ENCODE measurements around the gene CIDEA.
A peak's percentile ranks its signal among the peaks of the same experiment; 100 is the strongest.

The CIDEA gene

DNA sequence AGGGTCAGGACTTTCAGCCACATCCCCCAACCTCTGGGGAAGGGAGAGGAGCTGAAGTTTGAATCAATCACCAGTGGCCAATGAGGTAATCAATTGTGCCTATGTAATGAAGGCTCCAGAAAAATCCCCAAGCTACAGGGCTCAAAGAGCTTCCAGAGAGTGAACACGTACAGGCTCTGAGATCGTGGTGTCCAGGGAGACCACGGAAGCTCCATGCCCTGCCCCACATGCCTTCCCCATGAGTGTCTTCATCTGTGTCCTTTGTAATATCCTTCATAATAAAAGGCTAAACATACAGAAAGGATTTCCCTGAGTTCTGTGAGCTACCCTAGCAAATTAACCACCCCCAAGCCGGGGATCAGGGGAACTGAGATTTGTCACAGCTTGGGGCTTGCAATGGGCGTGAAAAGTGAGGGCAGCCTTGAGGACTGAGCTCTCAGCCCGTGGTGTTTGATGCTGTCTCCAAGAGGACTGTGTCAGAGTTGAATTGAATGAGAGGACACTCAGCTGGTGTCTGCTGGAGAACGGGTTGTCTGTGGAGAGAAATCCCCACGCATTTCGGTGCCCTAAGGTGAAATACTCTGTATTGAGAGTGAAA, 28.4 kb downstream of the CIDEA start:
- no peak for TF ChIP-seq ZFP30 (CRISPR knock-in tag; IDR thresholded peaks at IDR 0.05)
- TF ChIP-seq PPARA (CRISPR knock-in tag; IDR thresholded peaks at IDR 0.05; ENCODE audit: borderline replicate concordance) = no peak
- no peak for TF ChIP-seq GLIS3 (CRISPR knock-in tag; IDR thresholded peaks at IDR 0.05)
- ATAC-seq = peak; percentile 74

DNA sequence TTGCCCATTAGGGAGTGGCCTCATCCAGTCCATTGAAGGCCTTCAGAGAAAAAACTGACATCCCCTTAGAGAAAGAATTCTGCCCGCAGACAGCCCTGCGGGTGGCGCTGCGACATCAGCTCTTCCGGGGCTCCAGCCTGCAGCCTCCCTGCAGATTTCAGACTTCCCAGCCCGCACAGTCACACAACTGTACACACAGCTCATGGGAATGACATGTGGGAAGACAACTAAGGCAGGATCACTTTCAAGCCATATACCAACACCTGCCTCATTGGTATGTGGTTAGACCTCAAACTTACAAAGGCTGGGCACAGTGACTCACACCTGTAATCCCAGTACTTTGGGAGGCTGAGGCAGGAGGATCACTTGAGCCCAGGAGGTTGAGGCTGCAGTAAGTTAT, 29.1 kb downstream of the CIDEA start:
- ATAC-seq = 0 out of 3 replicates have a peak, but pooled peaks have one; percentile 9
- TF ChIP-seq, protein P1, sequence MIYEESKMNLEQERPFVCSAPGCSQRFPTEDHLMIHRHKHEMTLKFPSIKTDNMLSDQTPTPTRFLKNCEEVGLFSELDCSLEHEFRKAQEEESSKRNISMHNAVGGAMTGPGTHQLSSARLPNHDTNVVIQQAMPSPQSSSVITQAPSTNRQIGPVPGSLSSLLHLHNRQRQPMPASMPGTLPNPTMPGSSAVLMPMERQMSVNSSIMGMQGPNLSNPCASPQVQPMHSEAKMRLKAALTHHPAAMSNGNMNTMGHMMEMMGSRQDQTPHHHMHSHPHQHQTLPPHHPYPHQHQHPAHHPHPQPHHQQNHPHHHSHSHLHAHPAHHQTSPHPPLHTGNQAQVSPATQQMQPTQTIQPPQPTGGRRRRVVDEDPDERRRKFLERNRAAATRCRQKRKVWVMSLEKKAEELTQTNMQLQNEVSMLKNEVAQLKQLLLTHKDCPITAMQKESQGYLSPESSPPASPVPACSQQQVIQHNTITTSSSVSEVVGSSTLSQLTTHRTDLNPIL (CRISPR knock-in tag; IDR thresholded peaks at IDR 0.05; ENCODE audit: low read depth) = no peak
- TF ChIP-seq ARNTL (CRISPR knock-in tag; IDR thresholded peaks at IDR 0.05; ENCODE audit: borderline replicate concordance, low read depth) (no peak), PPARA (CRISPR knock-in tag; IDR thresholded peaks at IDR 0.05; ENCODE audit: borderline replicate concordance) (no peak), ZNF70 (CRISPR knock-in tag; IDR thresholded peaks at IDR 0.05) (no peak), BACH2 (CRISPR knock-in tag; IDR thresholded peaks at IDR 0.05; ENCODE audit: borderline replicate concordance) (no peak), TCF4 (CRISPR knock-in tag; IDR thresholded peaks at IDR 0.05; ENCODE audit: borderline replicate concordance) (no peak), OSR1 (CRISPR knock-in tag; IDR thresholded peaks at IDR 0.05) (no peak), SNAI2 (CRISPR knock-in tag; IDR thresholded peaks at IDR 0.05) (no peak), RARB (CRISPR knock-in tag; IDR thresholded peaks at IDR 0.05) (no peak)
- TF ChIP-seq, protein P2, sequence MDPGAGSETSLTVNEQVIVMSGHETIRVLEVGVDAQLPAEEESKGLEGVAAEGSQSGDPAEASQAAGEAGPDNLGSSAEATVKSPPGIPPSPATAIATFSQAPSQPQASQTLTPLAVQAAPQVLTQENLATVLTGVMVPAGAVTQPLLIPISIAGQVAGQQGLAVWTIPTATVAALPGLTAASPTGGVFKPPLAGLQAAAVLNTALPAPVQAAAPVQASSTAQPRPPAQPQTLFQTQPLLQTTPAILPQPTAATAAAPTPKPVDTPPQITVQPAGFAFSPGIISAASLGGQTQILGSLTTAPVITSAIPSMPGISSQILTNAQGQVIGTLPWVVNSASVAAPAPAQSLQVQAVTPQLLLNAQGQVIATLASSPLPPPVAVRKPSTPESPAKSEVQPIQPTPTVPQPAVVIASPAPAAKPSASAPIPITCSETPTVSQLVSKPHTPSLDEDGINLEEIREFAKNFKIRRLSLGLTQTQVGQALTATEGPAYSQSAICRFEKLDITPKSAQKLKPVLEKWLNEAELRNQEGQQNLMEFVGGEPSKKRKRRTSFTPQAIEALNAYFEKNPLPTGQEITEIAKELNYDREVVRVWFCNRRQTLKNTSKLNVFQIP (CRISPR knock-in tag; IDR thresholded peaks at IDR 0.05; ENCODE audit: borderline replicate concordance, low read depth) = no peak
- TF ChIP-seq, protein P3, sequence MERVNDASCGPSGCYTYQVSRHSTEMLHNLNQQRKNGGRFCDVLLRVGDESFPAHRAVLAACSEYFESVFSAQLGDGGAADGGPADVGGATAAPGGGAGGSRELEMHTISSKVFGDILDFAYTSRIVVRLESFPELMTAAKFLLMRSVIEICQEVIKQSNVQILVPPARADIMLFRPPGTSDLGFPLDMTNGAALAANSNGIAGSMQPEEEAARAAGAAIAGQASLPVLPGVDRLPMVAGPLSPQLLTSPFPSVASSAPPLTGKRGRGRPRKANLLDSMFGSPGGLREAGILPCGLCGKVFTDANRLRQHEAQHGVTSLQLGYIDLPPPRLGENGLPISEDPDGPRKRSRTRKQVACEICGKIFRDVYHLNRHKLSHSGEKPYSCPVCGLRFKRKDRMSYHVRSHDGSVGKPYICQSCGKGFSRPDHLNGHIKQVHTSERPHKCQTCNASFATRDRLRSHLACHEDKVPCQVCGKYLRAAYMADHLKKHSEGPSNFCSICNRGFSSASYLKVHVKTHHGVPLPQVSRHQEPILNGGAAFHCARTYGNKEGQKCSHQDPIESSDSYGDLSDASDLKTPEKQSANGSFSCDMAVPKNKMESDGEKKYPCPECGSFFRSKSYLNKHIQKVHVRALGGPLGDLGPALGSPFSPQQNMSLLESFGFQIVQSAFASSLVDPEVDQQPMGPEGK (CRISPR knock-in tag; IDR thresholded peaks at IDR 0.05; ENCODE audit: borderline replicate concordance) = no peak
- TF ChIP-seq, protein P4, sequence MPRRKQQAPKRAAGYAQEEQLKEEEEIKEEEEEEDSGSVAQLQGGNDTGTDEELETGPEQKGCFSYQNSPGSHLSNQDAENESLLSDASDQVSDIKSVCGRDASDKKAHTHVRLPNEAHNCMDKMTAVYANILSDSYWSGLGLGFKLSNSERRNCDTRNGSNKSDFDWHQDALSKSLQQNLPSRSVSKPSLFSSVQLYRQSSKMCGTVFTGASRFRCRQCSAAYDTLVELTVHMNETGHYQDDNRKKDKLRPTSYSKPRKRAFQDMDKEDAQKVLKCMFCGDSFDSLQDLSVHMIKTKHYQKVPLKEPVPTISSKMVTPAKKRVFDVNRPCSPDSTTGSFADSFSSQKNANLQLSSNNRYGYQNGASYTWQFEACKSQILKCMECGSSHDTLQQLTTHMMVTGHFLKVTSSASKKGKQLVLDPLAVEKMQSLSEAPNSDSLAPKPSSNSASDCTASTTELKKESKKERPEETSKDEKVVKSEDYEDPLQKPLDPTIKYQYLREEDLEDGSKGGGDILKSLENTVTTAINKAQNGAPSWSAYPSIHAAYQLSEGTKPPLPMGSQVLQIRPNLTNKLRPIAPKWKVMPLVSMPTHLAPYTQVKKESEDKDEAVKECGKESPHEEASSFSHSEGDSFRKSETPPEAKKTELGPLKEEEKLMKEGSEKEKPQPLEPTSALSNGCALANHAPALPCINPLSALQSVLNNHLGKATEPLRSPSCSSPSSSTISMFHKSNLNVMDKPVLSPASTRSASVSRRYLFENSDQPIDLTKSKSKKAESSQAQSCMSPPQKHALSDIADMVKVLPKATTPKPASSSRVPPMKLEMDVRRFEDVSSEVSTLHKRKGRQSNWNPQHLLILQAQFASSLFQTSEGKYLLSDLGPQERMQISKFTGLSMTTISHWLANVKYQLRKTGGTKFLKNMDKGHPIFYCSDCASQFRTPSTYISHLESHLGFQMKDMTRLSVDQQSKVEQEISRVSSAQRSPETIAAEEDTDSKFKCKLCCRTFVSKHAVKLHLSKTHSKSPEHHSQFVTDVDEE (CRISPR knock-in tag; IDR thresholded peaks at IDR 0.05) = no peak

DNA sequence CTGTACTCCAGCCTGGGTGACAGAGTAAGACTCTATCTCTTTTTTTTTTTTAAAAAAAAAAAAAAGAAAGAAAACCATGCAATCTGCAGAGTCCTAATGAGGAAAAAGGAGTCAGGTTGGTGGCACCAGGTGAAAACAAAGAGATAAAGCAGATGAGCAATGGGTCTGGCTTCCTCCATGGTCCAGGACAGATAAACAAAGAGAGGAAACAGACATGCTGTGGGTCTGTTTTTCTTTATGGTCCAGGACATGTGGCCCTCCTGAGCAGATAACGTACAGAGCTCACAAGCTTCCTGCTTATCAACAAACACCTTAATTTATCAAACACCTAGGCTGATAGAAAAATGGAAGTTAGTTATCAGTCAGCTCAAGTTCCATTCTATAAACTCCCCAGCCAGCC, 29.5 kb downstream of the CIDEA start:
- ATAC-seq = no peak
- TF ChIP-seq ISL1 (CRISPR knock-in tag; IDR thresholded peaks at IDR 0.05) = no peak

DNA sequence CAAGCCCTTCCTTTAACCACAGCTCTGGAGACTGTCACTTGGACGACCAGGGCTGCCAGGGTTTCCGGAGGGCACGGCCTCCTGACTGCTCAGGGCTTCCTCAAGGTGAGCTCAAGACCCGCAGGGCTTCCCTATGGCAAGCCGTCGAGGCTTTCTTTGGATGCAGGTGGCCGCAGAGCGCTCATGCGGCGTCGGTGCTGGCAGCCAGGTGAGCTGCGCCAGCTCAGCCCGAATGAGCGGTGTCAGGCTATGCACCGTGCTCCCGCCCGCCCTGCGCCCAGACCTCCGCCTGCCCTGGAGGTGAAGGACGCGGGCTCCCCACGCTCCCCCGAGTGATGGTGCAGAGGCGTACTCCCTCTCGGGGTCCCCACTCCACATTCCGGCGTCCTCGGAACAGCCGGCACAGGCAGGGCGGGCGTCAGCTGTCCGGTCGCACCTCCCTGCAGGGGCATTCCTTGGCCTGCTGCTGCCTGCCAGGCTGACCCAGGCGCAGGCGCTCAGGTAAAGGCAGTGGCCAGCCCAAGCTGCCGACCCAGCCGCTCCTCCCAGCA, 33.0 kb downstream of the CIDEA start:
- TF ChIP-seq ZFP30 (CRISPR knock-in tag; IDR thresholded peaks at IDR 0.05) = no peak
- TF ChIP-seq, protein P2 (CRISPR knock-in tag; IDR thresholded peaks at IDR 0.05; ENCODE audit: borderline replicate concordance, low read depth) = no peak
- TF ChIP-seq, protein P1 (CRISPR knock-in tag; IDR thresholded peaks at IDR 0.05; ENCODE audit: low read depth) = no peak
- TF ChIP-seq, protein P3 (CRISPR knock-in tag; IDR thresholded peaks at IDR 0.05; ENCODE audit: borderline replicate concordance) = no peak
- TF ChIP-seq ZNF565 (CRISPR knock-in tag; conservative IDR thresholded peaks at IDR 0.05; ENCODE audit: low read depth) = no peak
- no peak for TF ChIP-seq RARB (CRISPR knock-in tag; IDR thresholded peaks at IDR 0.05)
- TF ChIP-seq ZNF8 (CRISPR knock-in tag; IDR thresholded peaks at IDR 0.05) = no peak
- no peak for TF ChIP-seq SNAI2 (CRISPR knock-in tag; IDR thresholded peaks at IDR 0.05)
- TF ChIP-seq ZFP3 (CRISPR knock-in tag; IDR thresholded peaks at IDR 0.05) = no peak
- no peak for TF ChIP-seq ARNTL (CRISPR knock-in tag; IDR thresholded peaks at IDR 0.05; ENCODE audit: borderline replicate concordance, low read depth)
- ATAC-seq = peak; percentile 42
